ENCODE results near the gene RPL37. TPM values are rescaled to one million over a fixed set of nuclear protein-coding genes. Genes with fewer than 3 reads are reported as not detected.
A peak's percentile ranks its signal among the peaks of the same experiment; 100 is the strongest.

RPL37 gene
- total RNA-seq: 78.3 and 119 TPM in 2 replicates

DNA sequence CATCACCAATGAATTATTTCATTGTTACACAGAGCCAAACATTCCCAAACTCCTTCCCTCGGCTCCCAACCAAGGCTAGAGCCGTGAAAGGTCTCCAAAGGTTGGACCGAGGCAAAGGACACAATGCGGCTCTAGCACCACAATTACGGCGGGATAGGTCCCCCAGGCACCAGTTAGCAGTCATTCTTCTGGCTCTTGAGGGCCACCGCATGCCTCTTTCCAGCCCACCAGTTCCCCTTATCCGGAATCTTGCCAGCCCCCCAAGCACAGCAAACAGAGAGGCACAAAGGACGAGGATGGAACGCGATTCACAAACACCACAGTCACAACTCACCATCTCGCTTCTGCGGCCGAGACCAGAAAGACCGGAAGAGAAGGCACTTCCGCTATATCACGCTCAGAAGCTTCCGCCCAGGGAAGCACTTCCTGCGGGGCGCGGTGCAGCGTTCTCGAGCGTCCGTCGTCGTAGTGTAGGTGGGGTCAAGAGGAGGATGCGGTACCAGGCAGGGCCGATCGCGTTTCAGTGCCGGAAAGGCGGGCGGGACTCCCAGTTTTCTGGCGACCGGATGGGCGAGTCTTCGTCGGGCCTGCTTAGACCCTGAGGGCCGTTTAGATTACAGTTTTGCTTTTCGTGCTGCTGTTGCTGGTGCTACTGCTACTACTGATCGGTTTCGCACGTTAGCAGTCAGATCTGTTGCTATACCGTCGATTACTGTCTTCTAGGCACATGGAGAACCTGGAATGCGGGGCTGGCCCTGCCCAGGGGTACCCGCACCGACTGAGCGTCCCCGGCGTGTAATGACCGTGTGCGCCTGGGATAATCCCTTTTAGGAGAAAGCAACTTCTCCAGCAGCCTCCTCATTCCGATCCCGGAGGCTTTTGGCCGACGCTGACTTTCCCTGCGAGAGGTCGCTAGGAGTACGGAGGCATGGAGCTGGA lies at the start of gene RPL37:
Gene RPL37 (minus strand): TSS at position 374 of the 939 bp plus-strand sequence. CDS start 37 bp downstream, at position 337.

DNA sequence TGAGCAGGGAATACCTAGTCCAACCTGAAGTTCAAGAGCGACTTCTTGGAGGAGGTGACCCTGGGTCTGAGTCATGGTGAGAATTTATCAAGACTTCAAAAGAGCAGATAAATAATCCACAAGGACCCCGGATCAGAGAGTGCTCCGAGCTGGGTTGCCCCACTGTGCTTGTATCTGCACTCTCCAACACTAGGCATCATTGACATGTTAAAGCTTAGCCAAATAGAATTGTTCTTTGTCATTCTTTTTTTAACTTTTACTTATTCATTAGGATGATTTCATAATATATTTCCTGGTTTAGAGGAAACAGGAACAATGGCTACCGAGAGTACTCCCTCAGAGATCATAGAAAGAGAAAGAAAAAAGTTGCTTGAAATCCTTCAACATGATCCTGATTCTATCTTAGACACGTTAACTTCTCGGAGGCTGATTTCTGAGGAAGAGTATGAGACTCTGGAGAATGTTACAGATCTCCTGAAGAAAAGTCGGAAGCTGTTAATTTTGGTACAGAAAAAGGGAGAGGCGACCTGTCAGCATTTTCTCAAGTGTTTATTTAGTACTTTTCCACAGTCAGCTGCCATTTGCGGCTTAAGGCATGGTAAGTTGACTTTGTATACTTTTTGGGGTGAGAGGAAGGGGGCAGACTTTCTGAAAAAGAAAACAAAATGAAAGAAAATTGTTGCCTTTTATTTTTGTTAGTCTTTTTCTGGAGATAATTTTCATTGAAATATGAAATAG lies 6.2 kb upstream of the RPL37 start, which contains the start of gene CARD6:
Gene CARD6 (plus strand): TSS at position 300 of the 738 bp plus-strand sequence. CDS start 16 bp downstream, at position 316.

DNA sequence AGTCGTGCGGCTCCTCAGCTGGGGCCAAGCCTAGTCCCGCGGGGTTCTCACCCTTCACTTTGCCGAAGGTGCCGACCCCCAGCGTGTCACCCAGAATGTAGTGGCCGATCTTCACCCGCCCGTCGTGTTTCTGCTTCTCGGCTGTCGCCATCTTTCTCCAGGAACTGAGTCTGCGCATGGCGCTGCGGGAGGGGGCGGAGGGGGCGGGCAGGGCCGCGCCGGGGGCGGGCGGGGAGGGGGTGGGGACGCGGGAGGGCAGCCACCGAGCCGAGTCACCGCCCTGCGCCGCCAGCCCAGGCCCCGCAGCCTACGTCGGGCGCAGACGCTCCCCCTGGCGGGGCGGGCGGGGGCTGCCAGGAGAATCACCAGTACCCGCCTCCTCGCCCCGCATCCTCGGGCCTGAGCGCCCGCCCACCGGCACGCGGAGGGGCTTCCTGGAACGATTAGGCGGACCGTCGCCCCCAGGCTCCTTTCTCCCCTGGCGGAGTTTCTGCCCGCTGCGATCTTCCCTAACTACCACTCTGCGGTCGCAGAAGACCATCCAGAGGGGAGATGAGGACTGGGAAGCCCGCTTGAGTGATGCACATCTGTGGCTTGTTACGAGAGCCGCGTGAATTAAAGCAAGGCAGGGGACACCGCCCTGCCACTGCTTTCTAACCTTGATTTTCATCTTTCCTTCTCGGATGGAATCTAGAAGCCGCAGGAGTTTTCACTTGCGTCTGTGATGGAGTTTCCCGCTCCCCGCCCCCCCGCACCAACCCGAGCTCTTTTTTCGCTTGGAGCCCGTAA lies 36.8 kb downstream of the RPL37 start, which contains the start of gene PRKAA1:
Gene PRKAA1 (minus strand): TSS at position 363 of the 789 bp plus-strand sequence. CDS start 185 bp downstream, at position 178.

Small RNA genes lying within 50 kb of the gene (small RNA-seq; reads per million reads assigned to genes)
- gene RF00191 (not detected), gene SNORD72 (12.4 reads per million, percentile 94 among the genes with 10 or more reads in this experiment)

Other genes with a start within 250 kb of the RPL37 start
- gene PTGER4, start 155.3 kb downstream of the RPL37 start, total RNA-seq: 11.1 and 23.2 TPM in 2 replicates
- gene TTC33, start 79.3 kb downstream of the RPL37 start, total RNA-seq: 17.5 and 21.1 TPM in 2 replicates
- 110 and 113 TPM in 2 replicates for gene PRKAA1, start 36.8 kb downstream of the RPL37 start, total RNA-seq
- gene CARD6, start 6.1 kb upstream of the RPL37 start, total RNA-seq: 9.8 and 16.2 TPM in 2 replicates
- gene C7, start 74.3 kb upstream of the RPL37 start, total RNA-seq: not detected in 2 replicates
- gene MROH2B, start 236.1 kb upstream of the RPL37 start, total RNA-seq: not detected in 2 replicates

Measured in articular chondrocyte of knee joint (primary cell).